Measurements from ENCODE around the gene SPATA25.
"Not testable (repeated sequence)": the region's sequence is repeated elsewhere in the genome, so short reads cannot be mapped to it uniquely, and the experiment has no call there.

Gene SPATA25

DNA sequence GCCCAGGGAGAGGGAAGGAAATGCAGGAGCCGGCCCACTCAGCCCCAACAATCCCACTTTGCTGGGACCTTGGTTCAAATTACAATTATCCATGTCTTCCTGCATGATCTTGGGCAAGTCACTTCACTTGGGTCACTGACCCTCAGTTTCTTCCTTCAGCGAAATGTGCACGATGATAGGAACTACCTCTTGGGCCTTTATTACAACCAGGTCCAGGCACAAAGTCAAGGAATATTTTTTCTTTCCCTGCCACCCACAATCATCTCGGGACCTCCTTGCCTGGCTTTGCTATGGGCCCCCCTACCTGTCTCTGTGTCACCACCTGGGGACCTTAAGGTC is 24.9 kb upstream of the SPATA25 start:
- DNase-seq: no peak

DNA sequence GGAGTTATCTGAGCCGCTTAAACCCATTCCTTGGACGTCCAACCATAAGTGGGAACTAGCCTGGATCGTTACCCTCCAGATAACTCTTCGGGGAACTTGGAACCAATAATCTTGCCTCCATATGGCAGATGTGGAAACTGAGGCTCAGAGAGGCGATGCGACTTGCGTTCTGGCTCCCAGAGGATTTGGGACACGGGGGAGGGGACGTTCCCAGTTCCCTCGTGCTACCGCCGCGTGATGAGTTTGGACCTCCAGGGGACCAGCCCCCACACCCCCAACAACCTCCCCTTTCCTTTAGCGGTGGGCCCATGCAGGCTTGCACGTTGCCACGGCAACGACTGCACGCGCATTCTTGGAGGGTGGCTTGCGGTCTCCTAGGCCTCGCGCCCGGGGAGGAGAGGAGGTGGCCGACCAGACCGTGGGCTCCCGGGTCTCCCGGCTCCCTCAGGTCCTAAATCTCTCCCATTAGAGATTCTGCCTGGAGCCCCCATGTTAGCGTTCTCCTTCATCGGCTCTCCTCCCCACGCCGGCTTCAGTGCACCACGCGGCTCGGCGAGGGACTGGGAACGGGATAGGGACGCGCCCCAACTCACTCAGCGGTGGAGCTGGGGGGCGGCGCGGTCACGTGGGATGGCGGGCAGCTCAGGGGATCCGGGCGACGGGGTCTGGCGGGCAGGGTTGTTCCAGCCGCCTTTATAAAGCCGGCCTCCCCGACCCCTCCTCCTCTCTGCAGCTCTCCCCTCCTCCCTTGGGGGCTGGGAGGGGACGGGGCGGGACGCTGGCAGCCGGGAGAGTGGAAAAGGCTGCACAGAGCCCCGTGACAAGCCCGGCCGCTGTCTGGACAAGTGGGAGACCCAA is 24.3 kb upstream of the SPATA25 start, which contains the start of gene PLTP:
TSS of gene PLTP (minus strand) at position 670 of the 858 bp plus-strand sequence. CDS start 703 bp downstream, outside the sequence.
- DNase-seq: no peak

DNA sequence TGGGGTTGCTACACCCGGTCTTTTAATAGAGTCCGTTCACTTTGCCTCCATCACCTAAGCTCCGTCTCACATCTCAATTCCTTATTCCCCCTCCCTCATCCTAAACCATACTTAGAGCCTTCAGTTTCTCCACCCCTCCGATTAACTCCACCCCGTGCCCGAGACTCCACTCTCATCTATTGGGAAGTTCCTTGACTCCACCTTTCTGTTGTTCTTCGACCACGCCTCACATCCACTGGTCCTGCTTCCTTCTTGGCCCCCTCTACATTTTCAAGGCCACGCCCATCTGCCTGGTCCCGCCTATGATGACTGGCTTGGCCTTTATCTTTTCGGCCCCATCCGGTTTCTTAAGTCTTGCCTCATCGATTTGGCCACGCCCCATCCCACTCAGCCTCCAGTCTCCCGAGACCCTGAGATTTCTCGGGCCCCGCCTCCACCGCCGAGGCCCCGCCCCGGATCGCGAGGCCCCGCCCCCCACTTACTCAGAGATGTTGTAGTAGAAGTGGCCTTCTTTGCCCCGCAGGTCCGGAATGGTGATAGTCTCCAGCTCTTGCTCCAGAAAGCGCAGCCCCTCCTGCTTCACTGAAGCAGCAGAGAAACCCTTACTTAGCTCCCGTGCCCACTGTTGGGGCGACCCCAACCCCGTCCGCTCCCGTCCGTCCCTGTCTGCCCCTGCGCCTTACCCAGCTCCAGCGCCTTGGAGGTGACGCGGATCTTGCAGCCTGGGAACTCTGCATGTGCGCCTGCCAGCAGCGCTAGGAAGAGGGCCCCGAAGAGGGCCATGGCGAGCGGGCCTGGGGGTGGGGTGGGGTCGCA is 23.5 kb upstream of the SPATA25 start:
- DNase-seq: peak; percentile 68

DNA sequence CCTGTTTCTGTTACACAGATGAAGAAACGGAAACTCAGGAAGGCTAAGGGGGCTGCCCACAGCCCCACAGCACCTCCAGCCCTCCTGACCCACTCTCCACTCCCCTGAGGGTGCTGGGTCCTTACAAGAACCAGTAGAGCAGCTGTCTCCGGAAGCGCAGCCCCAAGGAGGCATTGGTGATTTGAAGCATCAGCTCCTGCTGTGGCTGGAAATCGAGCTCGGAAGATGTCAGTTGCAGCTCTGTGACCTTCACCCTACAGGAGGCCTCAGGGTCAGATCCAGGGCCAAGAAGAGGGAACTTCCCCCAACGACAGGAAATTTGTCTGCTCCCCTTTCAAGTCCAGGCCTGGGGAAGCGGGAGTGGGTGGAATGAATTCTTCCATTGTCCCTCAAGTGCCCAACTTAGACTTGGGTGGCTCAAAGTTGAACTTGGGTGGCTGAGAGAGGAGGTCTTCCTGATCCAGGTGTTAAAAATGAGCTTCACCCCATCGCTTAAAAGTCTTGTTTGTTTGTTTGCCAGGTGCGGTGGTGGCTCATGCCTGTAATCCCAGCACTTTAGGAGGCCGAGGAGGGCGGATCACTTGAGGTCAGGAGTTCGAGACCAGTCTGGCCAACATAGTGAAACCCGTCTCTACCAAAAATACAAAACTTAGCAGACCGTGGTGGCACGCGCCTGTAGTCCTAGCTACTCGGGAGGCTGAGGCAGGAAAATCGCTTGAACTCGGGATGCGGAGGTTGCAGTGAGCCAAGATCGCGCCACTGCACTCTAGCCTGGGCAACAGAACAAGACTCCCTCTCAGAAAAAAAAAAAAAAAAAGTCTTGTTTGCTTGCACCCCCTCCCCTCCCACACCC is 22.6 kb upstream of the SPATA25 start:
- DNase-seq: no peak

DNA sequence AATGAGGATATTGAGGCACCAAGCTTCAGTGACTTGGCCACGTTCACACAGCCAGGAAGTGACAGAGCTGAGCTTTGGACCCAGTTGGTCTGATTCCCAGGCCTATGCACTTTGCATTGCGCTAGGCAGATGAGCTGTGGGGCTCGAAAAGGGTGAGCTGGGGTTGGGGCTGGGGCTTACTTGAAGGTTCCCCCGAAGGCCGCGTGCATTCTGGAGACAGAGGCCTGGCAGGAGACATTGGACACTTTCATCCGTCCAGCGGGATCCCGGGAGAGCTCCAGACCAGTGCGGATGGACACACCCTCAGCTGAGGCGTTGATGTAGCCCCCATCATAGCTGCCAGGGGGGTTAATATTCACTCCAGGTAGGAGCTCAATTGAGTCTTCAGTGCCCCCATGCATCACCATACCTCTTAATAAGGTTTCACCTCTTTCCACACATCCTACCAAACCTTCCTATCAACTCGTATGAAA is 21.9 kb upstream of the SPATA25 start:
- no peak for DNase-seq

DNA sequence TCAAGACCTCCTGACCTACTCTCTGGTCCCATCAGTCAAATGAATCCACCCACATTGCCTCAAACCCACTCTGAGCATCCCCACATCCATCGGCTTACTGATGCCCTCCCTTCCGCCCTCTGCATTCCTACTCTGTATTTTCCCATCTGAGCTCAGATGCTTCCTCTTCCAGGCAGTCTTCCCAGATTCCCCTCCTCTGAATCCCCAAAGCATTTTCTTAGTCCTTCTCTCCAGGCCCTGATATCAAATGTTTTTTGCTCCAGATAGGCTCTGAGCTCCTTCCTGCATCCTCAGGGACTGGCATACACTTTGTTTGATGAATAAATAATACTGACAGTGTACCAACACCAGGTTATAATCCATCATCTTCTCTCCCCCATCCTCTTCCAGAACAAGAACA is 20.7 kb upstream of the SPATA25 start:
- DNase-seq: no peak

DNA sequence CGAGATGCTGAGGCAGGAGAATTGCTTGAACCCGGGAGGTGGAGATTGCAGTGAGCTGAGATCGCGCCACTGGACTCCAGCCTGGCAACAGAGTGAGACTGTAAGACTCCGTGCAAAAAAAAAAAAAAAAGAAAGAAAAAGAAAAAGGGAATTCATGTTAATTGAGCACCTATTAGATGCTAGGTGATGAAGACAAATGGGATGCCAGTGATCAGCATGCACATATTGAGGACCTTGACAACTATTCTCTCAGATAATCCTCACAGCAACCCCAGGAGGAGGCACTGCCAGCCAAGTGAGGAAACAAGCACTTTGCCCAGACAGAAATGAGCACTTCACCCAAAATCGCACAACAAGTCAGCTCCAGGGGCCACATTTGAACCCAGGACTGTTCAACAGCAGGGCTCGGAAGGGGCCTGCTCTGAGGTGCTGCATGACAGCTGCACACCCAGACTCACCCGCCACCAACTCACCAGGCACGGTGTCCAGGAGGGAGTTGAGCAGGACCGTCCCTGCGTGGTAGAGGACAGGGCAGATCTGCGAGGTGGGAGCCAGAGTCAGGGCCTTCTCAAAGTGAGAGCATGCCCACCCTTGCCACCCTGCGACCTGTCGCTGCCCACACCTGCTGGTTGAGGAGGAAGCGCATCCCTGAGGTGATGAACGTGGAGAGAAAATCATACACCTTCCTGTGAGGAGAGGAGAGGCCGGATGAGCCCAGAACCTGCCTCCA is 20.0 kb upstream of the SPATA25 start:
- DNase-seq: no peak

DNA sequence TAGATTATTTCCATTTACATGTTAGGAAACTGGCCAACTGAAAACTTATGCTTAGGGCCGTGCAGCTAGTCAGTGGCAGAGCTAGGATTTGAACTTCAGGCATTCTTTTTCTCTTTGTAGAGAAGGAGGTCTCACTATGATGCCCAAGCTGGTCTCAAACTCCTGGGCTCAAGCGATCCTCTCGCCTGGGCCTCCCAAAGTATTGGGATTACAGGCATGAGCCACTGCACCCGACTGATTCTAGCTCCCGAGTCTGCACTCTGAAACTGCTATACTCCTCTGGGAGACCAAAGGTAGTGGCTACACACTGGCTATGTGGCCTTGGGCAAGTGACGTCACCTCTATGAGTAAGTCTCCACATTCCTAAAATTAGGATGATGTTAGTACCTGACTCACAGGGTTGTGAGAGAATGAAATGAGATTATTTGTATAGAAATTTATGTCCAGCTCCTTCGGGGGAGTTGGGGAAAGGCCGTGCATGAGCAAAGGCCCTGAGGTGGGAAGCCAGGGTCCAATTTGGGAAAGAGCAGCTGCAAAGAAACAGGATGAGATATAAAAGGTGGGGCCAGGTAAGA is 18.2 kb upstream of the SPATA25 start:
- no peak for DNase-seq

DNA sequence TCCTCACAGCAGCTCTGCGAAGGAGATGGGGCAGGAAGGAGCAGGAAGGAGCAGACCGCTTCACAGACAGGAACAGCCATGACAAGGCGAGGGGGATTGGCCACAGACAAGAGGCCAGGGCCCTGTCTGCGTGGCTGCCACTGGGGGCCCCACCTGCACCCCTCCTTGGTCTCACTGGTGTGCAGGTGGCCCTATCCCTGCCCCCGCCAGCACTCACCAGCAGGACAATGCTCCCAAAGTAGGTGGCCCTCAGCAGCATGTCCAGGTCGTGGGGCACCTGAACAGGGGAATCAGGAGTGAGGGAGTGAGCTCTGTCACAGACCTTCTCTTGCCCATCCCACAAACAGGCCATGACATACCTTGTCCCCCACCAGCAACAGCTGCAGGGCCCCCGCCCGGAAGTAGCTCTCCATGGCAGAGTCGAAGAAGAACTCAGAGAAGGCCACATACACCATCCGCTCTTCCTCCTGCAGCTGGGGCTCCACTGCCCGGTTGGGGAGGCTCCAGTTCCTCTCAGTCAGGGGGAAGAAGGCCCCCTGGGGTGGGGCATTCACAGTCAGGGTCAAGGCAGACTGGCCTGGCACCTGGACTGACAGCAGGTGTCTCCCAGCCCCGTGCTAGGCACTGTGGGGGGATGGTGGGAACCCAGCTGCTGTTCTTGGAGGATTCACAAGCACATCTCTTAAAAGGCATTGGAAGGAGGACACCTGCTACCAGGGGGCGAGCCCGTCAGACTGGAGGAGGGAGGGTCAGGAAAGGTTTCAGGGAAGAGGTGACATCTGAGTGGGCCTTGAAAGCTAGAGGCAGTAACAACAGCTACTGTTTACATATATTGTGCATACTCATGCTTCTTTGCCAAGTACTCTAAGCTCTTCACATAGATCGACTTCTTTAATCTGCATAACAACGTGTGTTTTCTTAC is 17.4 kb upstream of the SPATA25 start:
- DNase-seq: no peak

DNA sequence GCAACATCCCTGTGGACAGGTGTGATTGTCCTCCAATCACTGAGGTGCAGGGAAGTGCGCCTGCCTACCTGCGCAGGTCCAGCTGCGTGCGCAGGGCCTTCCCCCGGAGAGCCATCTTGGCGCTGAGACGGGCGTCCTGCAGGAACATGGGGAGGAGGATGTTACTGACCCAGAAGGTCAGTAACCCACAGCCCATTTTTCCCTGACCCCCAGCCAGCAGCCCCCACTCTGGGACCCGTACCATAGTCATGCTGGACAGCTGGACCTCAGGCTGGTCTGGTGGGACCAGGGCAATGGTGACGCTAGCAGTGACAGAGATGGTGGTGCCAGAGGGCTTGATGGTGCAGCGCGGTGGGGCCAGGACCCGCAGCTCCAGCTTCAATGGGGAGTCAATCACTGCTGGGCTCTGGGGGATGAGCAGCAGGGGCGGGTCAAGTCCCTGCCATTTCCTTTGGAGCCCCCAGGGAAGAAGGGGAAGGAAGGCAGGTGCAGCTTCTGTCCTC is 14.8 kb upstream of the SPATA25 start:
- DNase-seq: no peak

DNA sequence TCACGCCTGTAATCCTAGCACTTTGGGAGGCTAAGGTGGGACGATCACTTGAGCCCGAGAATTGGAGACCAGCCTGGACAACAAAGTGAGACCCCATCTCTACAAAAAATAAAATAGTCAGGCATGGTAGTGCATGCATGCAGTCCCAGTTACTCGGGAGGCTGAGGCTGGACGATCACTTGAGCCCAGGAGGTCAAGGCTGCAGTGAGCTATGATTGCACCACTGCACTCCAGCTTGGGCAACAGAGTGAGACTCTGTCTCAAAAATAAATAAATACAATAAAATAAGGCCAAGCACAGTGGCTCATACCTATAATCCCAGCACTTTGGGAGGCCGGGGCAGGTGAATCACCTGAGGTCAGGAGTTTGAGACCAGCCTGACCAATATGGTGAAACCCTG is 13.9 kb upstream of the SPATA25 start:
- DNase-seq: not testable (repeated sequence)

DNA sequence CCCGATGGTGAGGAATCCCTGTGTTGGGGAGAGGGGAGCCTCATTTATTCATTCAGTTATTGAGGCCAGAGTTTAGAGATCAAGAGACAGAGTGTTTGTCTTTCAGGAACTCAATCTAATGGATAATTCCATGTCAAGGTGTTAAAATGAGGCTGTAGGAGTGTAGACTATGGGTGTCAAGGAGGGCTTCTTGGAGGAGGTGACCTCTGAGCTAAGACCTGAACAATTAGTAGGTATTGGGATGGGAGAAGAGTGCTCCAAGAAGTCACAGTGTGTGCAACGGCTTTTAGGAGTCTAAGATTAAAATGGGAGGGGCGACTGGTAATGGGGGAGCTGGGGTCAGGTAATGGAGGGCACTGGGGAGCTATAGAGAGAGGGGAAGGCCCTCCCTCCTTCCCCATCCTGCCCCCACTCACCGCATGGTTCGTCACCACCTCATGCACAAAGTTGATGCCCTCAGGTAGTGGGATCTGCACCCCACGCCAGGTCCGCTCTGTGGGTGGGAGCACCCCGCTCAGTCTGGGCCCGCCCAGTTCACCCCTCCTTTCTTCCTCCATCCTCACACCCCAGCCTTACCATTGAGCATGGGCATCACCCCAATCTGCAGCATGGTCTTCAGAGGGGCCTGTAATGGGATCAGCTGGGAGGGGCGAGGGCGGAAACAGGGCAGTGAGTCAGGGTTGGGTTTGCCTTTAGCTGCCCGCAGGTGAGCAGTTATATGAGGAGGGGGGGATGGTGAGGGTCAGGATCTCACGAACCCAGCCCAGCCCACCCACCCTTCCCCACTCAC is 11.8 kb upstream of the SPATA25 start:
- no peak for DNase-seq

DNA sequence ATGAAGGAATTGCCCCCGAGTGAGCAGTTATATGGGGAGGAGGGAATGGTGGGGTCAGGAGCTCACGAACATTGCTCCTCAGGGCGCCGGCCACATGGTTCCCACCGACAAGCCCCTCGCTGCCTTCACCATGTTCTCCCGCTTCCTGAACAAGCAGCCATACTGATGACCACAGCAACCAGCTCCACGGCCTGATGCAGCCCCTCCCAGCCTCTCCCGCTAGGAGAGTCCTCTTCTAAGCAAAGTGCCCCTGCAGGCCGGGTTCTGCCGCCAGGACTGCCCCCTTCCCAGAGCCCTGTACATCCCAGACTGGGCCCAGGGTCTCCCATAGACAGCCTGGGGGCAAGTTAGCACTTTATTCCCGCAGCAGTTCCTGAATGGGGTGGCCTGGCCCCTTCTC is 10.9 kb upstream of the SPATA25 start:
- DNase-seq: no peak

DNA sequence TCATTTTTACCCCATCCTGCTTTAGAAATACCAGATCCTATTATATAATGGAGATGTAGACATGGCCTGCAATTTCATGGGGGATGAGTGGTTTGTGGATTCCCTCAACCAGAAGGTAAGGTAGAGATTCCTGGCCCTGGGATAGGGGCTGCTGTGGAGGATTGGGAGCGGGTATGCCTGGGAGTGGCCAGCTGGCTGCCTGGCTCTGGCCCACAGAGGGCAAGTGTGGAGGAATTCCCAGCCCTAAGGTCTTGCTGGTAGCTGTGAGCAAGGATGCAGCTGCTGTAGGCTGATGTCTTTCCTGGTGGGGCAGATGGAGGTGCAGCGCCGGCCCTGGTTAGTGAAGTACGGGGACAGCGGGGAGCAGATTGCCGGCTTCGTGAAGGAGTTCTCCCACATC is 10.3 kb upstream of the SPATA25 start:
- no peak for DNase-seq

DNA sequence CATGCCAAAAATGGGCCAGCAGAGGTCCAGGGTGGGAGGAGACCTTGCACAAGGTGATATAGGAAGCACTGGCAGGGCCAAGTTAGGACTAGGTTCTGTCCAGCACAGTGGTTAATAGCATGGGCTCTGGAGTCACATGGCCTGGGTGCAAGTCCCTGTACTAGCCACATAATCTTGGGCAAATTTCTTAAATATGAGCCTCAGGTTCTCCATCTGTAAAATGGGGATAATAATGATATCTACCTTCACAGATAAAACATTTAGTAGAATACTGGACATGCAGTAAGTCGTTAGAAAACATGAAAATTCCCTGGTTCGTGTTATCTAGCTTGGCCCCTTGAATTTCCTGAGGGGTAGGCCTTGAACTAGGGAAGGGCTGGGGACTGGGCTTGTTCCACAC is 9.9 kb upstream of the SPATA25 start:
- no peak for DNase-seq

DNA sequence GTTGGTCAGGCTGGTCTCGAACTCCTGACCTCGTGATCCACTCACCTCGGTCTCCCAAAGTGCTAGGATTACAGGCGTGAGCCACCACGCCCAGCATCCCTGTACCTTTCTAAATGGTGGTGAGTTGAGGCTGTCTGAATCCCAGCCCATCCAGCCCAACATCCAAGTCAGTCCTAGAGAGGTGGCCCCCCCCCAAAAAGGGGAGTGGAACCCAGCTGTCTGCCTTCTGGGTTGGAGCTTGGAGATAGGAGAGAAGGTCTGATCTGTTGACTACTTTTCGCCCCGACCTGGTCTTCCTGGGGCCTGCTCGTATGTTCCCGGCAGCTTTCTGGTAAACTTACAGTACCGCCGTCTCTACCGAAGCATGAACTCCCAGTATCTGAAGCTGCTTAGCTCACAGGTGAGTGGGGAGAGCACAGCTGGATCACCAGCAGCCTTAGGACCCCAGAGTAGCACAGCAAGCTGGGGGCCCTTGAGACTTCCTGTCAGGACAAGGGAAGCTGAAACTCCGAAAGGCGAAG is 9.3 kb upstream of the SPATA25 start:
- DNase-seq: no peak

DNA sequence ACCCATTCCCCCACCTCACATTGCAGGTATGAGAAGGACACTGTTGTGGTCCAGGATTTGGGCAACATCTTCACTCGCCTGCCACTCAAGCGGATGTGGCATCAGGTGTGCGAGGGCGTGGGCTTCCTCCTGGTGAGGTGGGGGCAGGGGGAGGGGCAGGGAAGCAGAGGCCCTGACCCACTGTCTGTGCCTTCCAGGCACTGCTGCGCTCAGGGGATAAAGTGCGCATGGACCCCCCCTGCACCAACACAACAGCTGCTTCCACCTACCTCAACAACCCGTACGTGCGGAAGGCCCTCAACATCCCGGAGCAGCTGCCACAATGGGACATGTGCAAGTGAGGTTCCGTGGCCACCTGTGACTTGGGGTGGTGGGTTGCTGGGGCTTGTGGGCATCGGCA is 7.4 kb upstream of the SPATA25 start:
- DNase-seq: no peak

DNA sequence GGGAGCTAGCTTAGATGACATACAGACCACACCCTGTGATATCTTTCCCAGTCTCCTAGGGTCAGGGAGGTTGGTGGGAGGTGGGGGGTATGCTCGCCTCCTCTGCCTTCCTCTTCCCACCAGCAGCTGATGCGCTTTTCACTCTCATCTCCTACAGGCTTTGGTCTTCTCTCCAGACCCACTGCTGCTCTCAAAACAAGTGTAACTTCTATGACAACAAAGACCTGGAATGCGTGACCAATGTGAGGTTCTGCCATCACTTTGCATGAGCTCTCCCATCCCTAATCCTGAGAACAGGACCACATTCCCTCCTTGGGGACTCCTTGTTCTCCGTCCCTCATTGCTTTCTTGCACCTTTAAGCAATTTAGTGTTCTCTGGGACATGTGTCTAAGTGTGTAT is 6.4 kb upstream of the SPATA25 start:
- DNase-seq: no peak

DNA sequence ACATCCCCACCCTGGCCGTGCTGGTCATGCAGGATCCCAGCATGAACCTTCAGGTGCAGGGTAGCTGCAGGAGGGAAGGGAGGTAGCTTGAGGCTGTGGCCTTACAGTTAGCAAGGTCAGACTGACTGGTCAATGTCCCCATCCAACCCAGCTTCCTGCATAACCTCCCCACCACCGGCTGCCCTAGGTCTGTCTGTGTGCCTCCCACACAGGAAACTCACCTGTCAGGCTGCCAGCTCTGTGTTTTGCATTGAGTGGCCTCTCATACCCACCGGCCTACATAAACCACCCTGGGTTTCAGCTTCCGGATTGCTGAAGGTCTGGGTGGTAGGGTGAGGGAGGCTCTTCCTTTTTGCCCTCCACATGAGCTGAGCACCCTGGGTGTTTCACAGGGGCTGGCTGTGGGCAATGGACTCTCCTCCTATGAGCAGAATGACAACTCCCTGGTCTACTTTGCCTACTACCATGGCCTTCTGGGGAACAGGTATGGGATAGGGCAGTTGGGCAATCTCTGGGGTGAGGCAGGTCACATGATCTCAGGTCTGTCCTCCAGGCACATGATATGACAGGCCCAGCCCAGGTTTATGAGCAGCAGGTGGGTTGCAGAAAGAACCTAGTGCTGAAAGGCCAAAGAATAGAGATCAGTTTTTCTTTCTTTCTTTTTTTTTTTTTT is 5.5 kb upstream of the SPATA25 start:
- DNase-seq: no peak
